ENCODE data around the gene SENP2.
"Not testable (repeated sequence)": the region's sequence is repeated elsewhere in the genome, so short reads cannot be mapped to it uniquely, and the experiment has no call there.

SENP2 gene

DNA sequence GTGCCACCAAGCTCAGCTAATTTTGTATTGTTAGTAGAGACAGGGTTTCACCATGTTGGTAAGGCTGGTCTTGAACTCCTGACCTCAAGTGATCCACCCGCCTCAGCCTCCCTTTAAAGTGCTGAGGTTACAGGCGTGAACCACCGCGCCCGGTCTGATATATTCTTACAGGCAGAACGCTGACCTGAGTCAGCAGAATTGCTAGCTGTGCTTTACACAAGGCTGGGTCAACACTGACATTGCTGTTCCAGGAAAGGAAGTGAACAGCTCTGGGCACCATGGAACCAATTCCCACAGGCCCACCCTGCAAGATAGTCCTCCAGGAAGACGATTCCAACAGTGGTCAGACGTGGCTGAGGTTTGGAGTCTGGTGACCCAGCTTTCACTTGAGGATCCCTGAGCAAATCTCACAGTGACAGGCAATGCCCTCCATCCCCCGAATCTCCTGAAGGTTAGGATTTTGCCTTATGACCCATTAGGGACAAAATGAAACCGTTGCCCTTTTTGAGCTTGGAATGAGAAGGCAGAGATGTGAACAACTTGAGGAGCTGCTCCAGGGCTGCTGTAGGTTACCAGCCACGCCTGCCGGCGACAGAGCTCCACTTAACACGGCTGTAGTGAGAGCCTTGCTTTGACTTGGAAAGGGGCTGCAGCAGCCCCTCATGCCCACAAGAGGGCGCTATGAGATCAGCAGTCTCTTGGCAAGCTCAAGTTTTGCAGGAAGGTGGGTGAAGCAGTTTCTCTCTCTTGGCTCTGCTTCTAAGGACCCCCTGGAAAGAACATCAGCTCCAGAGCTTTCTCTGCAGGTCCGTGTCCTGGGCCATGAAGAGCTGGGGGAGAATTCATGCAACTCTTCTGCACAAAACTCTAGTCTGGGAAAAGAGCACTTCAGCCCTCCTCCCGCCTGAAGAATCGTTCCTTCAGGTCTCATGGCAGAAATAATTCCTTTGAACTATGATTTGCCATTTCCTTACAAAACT lies 74.1 kb downstream of the SENP2 start (continued):
- TF ChIP-seq BACH2 (CRISPR knock-in tag; IDR thresholded peaks at IDR 0.05; ENCODE audit: borderline replicate concordance) = no peak
- TF ChIP-seq ISL1 (CRISPR knock-in tag; IDR thresholded peaks at IDR 0.05) = no peak

GRCh38 chr3:185661296-185661695 lies 75.2 kb downstream of the SENP2 start:
- ATAC-seq = not testable (repeated sequence)

DNA sequence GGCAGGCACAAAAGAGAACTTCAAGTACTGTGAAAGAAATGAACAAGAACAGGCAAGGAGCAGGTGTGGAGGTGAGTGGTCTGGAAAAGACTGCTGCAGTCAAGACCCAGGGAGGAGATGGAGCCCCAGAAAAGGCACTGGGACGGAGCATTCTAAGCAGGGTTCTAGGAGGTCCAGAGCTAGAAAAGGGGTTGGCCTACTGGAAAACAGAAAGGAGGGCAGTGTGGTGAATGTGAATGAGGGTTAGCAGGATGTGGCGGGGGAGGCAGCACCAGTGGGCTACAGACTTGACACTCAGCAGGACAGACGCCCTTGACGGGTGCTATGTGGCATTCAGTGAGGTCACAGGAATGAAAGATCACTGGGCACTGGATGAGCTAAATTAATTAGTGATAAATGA lies 75.7 kb downstream of the SENP2 start:
- TF ChIP-seq, protein P1, sequence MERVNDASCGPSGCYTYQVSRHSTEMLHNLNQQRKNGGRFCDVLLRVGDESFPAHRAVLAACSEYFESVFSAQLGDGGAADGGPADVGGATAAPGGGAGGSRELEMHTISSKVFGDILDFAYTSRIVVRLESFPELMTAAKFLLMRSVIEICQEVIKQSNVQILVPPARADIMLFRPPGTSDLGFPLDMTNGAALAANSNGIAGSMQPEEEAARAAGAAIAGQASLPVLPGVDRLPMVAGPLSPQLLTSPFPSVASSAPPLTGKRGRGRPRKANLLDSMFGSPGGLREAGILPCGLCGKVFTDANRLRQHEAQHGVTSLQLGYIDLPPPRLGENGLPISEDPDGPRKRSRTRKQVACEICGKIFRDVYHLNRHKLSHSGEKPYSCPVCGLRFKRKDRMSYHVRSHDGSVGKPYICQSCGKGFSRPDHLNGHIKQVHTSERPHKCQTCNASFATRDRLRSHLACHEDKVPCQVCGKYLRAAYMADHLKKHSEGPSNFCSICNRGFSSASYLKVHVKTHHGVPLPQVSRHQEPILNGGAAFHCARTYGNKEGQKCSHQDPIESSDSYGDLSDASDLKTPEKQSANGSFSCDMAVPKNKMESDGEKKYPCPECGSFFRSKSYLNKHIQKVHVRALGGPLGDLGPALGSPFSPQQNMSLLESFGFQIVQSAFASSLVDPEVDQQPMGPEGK (CRISPR knock-in tag; IDR thresholded peaks at IDR 0.05; ENCODE audit: borderline replicate concordance) = no peak
- TF ChIP-seq ZNF8 (CRISPR knock-in tag; IDR thresholded peaks at IDR 0.05) (no peak), ZFP30 (CRISPR knock-in tag; IDR thresholded peaks at IDR 0.05) (no peak), SNAI2 (CRISPR knock-in tag; IDR thresholded peaks at IDR 0.05) (no peak), ISL1 (CRISPR knock-in tag; IDR thresholded peaks at IDR 0.05) (no peak), GLIS3 (CRISPR knock-in tag; IDR thresholded peaks at IDR 0.05) (no peak), PPARA (CRISPR knock-in tag; IDR thresholded peaks at IDR 0.05; ENCODE audit: borderline replicate concordance) (no peak), CSDC2 (CRISPR knock-in tag; IDR thresholded peaks at IDR 0.05) (no peak), BACH2 (CRISPR knock-in tag; IDR thresholded peaks at IDR 0.05; ENCODE audit: borderline replicate concordance) (no peak), TCF4 (CRISPR knock-in tag; IDR thresholded peaks at IDR 0.05; ENCODE audit: borderline replicate concordance) (no peak), ARNTL (CRISPR knock-in tag; IDR thresholded peaks at IDR 0.05; ENCODE audit: borderline replicate concordance, low read depth) (no peak), ZC3H10 (CRISPR knock-in tag; IDR thresholded peaks at IDR 0.05) (no peak), ZNF70 (CRISPR knock-in tag; IDR thresholded peaks at IDR 0.05) (no peak), RARB (CRISPR knock-in tag; IDR thresholded peaks at IDR 0.05) (no peak), ZNF565 (CRISPR knock-in tag; conservative IDR thresholded peaks at IDR 0.05; ENCODE audit: low read depth) (no peak)
- TF ChIP-seq, protein P2, sequence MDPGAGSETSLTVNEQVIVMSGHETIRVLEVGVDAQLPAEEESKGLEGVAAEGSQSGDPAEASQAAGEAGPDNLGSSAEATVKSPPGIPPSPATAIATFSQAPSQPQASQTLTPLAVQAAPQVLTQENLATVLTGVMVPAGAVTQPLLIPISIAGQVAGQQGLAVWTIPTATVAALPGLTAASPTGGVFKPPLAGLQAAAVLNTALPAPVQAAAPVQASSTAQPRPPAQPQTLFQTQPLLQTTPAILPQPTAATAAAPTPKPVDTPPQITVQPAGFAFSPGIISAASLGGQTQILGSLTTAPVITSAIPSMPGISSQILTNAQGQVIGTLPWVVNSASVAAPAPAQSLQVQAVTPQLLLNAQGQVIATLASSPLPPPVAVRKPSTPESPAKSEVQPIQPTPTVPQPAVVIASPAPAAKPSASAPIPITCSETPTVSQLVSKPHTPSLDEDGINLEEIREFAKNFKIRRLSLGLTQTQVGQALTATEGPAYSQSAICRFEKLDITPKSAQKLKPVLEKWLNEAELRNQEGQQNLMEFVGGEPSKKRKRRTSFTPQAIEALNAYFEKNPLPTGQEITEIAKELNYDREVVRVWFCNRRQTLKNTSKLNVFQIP (CRISPR knock-in tag; IDR thresholded peaks at IDR 0.05; ENCODE audit: borderline replicate concordance, low read depth) = no peak
- no peak for ATAC-seq

DNA sequence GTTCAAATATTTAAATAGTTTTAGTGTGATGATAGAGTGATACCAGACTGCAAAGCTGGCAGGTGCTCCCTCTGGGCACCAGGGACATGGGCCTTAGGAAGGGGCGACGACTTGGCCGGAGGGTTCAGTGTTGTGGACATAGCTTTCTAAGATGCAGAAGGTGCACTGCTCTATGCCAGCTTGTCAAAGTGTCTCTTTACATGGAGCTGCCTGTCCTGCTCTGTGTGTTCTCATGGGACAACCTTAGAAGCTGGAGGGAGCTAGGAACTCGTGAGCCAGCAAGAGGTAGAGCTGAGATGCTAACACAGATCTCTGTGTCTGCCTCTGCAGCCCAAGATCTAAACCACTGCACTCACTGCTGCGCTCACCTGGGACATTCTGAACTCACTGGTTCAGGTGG lies 77.8 kb downstream of the SENP2 start:
- ATAC-seq = no peak
- TF ChIP-seq CREB5 (CRISPR knock-in tag; IDR thresholded peaks at IDR 0.05; ENCODE audit: low read depth) = no peak
- TF ChIP-seq OSR1 (CRISPR knock-in tag; IDR thresholded peaks at IDR 0.05) = no peak
- TF ChIP-seq, protein P1 (CRISPR knock-in tag; IDR thresholded peaks at IDR 0.05; ENCODE audit: borderline replicate concordance) = no peak
- TF ChIP-seq, protein P3, sequence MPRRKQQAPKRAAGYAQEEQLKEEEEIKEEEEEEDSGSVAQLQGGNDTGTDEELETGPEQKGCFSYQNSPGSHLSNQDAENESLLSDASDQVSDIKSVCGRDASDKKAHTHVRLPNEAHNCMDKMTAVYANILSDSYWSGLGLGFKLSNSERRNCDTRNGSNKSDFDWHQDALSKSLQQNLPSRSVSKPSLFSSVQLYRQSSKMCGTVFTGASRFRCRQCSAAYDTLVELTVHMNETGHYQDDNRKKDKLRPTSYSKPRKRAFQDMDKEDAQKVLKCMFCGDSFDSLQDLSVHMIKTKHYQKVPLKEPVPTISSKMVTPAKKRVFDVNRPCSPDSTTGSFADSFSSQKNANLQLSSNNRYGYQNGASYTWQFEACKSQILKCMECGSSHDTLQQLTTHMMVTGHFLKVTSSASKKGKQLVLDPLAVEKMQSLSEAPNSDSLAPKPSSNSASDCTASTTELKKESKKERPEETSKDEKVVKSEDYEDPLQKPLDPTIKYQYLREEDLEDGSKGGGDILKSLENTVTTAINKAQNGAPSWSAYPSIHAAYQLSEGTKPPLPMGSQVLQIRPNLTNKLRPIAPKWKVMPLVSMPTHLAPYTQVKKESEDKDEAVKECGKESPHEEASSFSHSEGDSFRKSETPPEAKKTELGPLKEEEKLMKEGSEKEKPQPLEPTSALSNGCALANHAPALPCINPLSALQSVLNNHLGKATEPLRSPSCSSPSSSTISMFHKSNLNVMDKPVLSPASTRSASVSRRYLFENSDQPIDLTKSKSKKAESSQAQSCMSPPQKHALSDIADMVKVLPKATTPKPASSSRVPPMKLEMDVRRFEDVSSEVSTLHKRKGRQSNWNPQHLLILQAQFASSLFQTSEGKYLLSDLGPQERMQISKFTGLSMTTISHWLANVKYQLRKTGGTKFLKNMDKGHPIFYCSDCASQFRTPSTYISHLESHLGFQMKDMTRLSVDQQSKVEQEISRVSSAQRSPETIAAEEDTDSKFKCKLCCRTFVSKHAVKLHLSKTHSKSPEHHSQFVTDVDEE (CRISPR knock-in tag; IDR thresholded peaks at IDR 0.05) = no peak
- TF ChIP-seq CSDC2 (CRISPR knock-in tag; IDR thresholded peaks at IDR 0.05) = no peak
- no peak for TF ChIP-seq ZFP3 (CRISPR knock-in tag; IDR thresholded peaks at IDR 0.05)
- no peak for TF ChIP-seq BACH2 (CRISPR knock-in tag; IDR thresholded peaks at IDR 0.05; ENCODE audit: borderline replicate concordance)
- TF ChIP-seq GLIS3 (CRISPR knock-in tag; IDR thresholded peaks at IDR 0.05) = no peak
- TF ChIP-seq, protein P2 (CRISPR knock-in tag; IDR thresholded peaks at IDR 0.05; ENCODE audit: borderline replicate concordance, low read depth) = no peak
- TF ChIP-seq RARB (CRISPR knock-in tag; IDR thresholded peaks at IDR 0.05) = no peak
- TF ChIP-seq TCF4 (CRISPR knock-in tag; IDR thresholded peaks at IDR 0.05; ENCODE audit: borderline replicate concordance) = no peak
- TF ChIP-seq ZC3H10 (CRISPR knock-in tag; IDR thresholded peaks at IDR 0.05) = no peak
- TF ChIP-seq ESRRG (CRISPR knock-in tag; IDR thresholded peaks at IDR 0.05) = no peak
- TF ChIP-seq SNAI2 (CRISPR knock-in tag; IDR thresholded peaks at IDR 0.05) = no peak
- no peak for TF ChIP-seq ZFP30 (CRISPR knock-in tag; IDR thresholded peaks at IDR 0.05)
- TF ChIP-seq ZNF8 (CRISPR knock-in tag; IDR thresholded peaks at IDR 0.05) = no peak
